C4-2B (cell line): Measurements from ENCODE around the gene PIAS4.

ENCODE experiments used
- H3K27ac ChIP-seq: fragments of 450-650 bp; 2 replicates; pipeline ENCODE4 v1.5.1; 2017
- CTCF ChIP-seq: fragments of 450-650 bp; conservative IDR thresholded peaks from 2 replicates; pipeline ENCODE4 v1.5.1; 2017; ENCODE audit warnings: mild to moderate bottlenecking
- ZFX ChIP-seq: fragments of 450-650 bp; IDR thresholded peaks from 2 replicates; pipeline ENCODE4 v1.6.1; 2017

Gene PIAS4

GRCh38 chr19:4007021-4007835, at the start of gene PIAS4:
Gene PIAS4, plus strand, starts transcription at chr19:4007736. Its CDS starts 25 bp downstream, at chr19:4007761.
- H3K27ac ChIP-seq, result peak within 1 kb of the TSS; percentile 98
- TF ChIP-seq ZFX (peak; percentile 79; the same call in 1 of the 2 replicates), CTCF (no peak)

GRCh38 chr19:3958836-3959765, 48.4 kb upstream of the PIAS4 start:
- no peak overlapping the region for H3K27ac ChIP-seq
- no peak for TF ChIP-seq CTCF
- TF ChIP-seq ZFX, result no peak

GRCh38 chr19:3959766-3960131, 47.8 kb upstream of the PIAS4 start:
- TF ChIP-seq ZFX (no peak), CTCF (no peak)
- H3K27ac ChIP-seq, result no peak overlapping the region

GRCh38 chr19:3961007-3961406, 46.5 kb upstream of the PIAS4 start:
- TF ChIP-seq ZFX (no peak), CTCF (no peak)
- H3K27ac ChIP-seq, result no peak overlapping the region

- no peak overlapping the region for H3K27ac ChIP-seq
- TF ChIP-seq CTCF (no peak), ZFX (no peak)
Observed at GRCh38 chr19:3963458-3964255, 43.9 kb upstream of the PIAS4 start.

- H3K27ac ChIP-seq, result no peak overlapping the region
Observed at GRCh38 chr19:3964256-3965194, 43.0 kb upstream of the PIAS4 start.

More at GRCh38 chr19:3964256-3965194, 43.0 kb upstream of the PIAS4 start:
- TF ChIP-seq CTCF (no peak), ZFX (no peak)
